HepG2 (cell line): ENCODE measurements around the gene SALL2. TPM values are rescaled to one million over a fixed set of nuclear protein-coding genes. Genes with fewer than 3 reads are reported as not detected.

Experiments
- AHR ChIP-seq: IDR thresholded peaks from 2 replicates; pipeline ENCODE4 v1.6.1; 2018; ENCODE audit warnings: missing genetic modification reagents, missing compliant biosample characterization
- BORCS8-MEF2B ChIP-seq: sonication (generic); formaldehyde crosslinking; IDR thresholded peaks from 2 replicates; pipeline ENCODE4 v1.8.0; 2022; ENCODE audit warnings: mild to moderate bottlenecking, missing genetic modification reagents
- CBFB ChIP-seq: sonication (generic); formaldehyde crosslinking; IDR thresholded peaks from 2 replicates; pipeline ENCODE4 v1.4.0; 2020; ENCODE audit warnings: missing genetic modification reagents
- CC2D1A ChIP-seq: sonication (generic); formaldehyde crosslinking; IDR thresholded peaks from 2 replicates; pipeline ENCODE4 v1.8.1; 2023; ENCODE audit warnings: mild to moderate bottlenecking, missing genetic modification reagents
- FOXA3 ChIP-seq: IDR thresholded peaks from 2 replicates; pipeline ENCODE4 v1.6.1; 2016; ENCODE audit warnings: missing genetic modification reagents, missing compliant biosample characterization
- FOXP1 ChIP-seq, 2 experiments: fragments of 450-650 bp in 1 of 2; IDR thresholded peaks; 2 replicates each; pipeline ENCODE4 v1.6.1; 2017 to 2018; ENCODE audit warnings: antibody characterized with exemption in 1 of 2
- MAFK ChIP-seq, 2 experiments: IDR thresholded peaks in 1 of 2; conservative IDR thresholded peaks in 1 of 2; 2 replicates each; pipeline ENCODE4 v1.6.1; 2011; ENCODE audit warnings: improper control_type of control experiment in 2 of 2, low read length in 2 of 2
- NFKBIZ ChIP-seq: IDR thresholded peaks from 2 replicates; pipeline ENCODE4 v1.6.1; 2018; ENCODE audit warnings: missing genetic modification reagents, missing compliant biosample characterization
- REL ChIP-seq: sonication (generic); formaldehyde crosslinking; conservative IDR thresholded peaks from 2 replicates; pipeline ENCODE4 v1.8.0; 2022; ENCODE audit warnings: mild to moderate bottlenecking, missing genetic modification reagents, moderate library complexity
- RELA ChIP-seq: sonication (generic); formaldehyde crosslinking; IDR thresholded peaks from 2 replicates; pipeline ENCODE4 v1.4.0; 2020; ENCODE audit warnings: missing genetic modification reagents
- SP4 ChIP-seq: sonication (generic); formaldehyde crosslinking; IDR thresholded peaks from 2 replicates; pipeline ENCODE4 v1.8.1; 2023; ENCODE audit warnings: mild to moderate bottlenecking, missing genetic modification reagents
- TEAD2 ChIP-seq: sonication (generic); formaldehyde crosslinking; IDR thresholded peaks from 2 replicates; pipeline ENCODE4 v1.9.0; 2021; ENCODE audit warnings: missing genetic modification reagents
- TP53 ChIP-seq: sonication (generic); formaldehyde crosslinking; conservative IDR thresholded peaks from 2 replicates; pipeline ENCODE4 v1.4.0; 2020; ENCODE audit warnings: missing genetic modification reagents
- U2AF2 ChIP-seq: fragments of 200-400 bp; formaldehyde crosslinking; IDR thresholded peaks from 2 replicates; pipeline ENCODE4 v1.6.1; 2017; ENCODE audit warnings: low read depth, mild to moderate bottlenecking, low read length
- ZBTB21 ChIP-seq: sonication (generic); formaldehyde crosslinking; IDR thresholded peaks from 2 replicates; pipeline ENCODE4 v1.4.0; 2020; ENCODE audit warnings: missing genetic modification reagents
- ZNF570 ChIP-seq: sonication (generic); formaldehyde crosslinking; IDR thresholded peaks from 2 replicates; pipeline ENCODE4 v1.4.0; 2020; ENCODE audit warnings: mild to moderate bottlenecking, missing genetic modification reagents, borderline replicate concordance
- ZSCAN30 ChIP-seq: sonication (generic); formaldehyde crosslinking; IDR thresholded peaks from 2 replicates; pipeline ENCODE4 v1.5.0; 2020; ENCODE audit warnings: mild to moderate bottlenecking, missing genetic modification reagents
- polyA plus RNA-seq, 8 experiments: library from polyadenylated mRNA; depleted of rRNA in 3 of 8; stranded (reverse) in 7 of 8; unstranded in 1 of 8; fragments of >200 nt; fragmentation: Illumina TruSeq in 4 of 8; extraction: Trizol in 4 of 8; gene quantifications; 2 replicates each; pipeline versions ENCODE4 v1.2.1 to v1.2.3, GENCODE V29; 2011 to 2016; ENCODE audit warnings: low read depth in 4 of 8, missing spikeins in 1 of 8, mixed read lengths in 1 of 8; ENCODE audit not compliant: insufficient read depth in 1 of 8
- total RNA-seq, 5 experiments: library from RNA; depleted of rRNA; stranded (reverse); fragments of >200 nt; fragmentation: Illumina TruSeq; extraction: Trizol; gene quantifications; 2 replicates each; pipeline ENCODE4 v1.2.3, GENCODE V29; 2016; ENCODE audit warnings: low read depth in 1 of 5
- TF ChIP-seq, protein P1 (sequence below): sonication (generic); formaldehyde crosslinking; IDR thresholded peaks from 2 replicates; pipeline ENCODE4 v1.4.0; 2020; ENCODE audit warnings: missing genetic modification reagents
- TF ChIP-seq, protein P2 (sequence below), 2 experiments: sonication (generic) in 1 of 2; formaldehyde crosslinking in 1 of 2; IDR thresholded peaks; 2 replicates each; pipeline versions ENCODE4 v1.4.0 to v1.6.1; 2016 to 2020; ENCODE audit warnings: borderline replicate concordance in 1 of 2, low read depth in 1 of 2, mild to moderate bottlenecking in 1 of 2, missing genetic modification reagents in 1 of 2
- TF ChIP-seq, protein P3 (sequence below): sonication (generic); formaldehyde crosslinking; conservative IDR thresholded peaks from 2 replicates; pipeline ENCODE4 v1.4.0; 2020; ENCODE audit warnings: missing genetic modification reagents
- TF ChIP-seq, protein P4 (sequence below): sonication (generic); formaldehyde crosslinking; IDR thresholded peaks from 2 replicates; pipeline ENCODE4 v1.4.0; 2020; ENCODE audit warnings: mild to moderate bottlenecking, missing genetic modification reagents

Gene SALL2
- total and polyA plus RNA-seq, 2 of the 13 experiments (the other 11 are each of a cell fraction or from before 2014, with no cell fraction given): 4.9 to 5.8 TPM

DNA sequence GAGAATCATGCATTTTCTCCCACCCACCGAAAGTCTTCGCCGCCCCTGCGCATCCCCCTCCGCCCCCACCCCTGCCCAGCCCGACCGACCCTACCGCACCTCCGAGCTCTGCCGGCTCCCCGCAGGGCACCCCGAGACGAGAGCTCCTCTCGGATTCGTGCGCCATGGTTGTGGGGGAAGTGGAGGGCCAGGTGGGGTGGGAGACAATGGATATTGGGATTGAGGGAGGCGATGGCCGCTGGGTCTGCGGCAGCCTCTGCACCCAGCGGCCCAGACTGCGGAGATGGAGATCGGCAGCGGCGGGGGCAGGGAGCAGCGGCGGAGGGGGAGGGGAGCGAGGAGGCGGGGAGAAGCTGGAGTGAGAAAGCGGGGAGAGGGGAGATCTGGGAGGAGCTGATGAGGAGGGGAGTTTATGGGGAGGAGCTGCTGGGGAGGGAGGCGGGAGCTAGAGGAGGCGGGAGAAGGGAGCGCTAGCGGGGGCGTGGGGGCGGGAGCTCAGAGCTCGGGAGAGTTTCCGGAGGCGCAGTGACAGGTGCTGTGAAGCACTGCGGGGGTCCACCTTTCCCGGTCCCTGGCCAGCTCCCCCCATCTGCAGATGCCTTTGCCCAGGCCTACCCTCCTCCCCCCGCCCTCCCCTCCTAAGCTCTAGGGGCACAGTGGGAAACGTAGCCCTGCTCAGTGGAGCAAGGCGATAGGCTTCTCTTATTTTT is at the start of gene SALL2 (continued):
- TF ChIP-seq FOXP1 (IDR thresholded peaks at IDR 0.05): no peak
- no peak for TF ChIP-seq FOXP1 (CRISPR knock-in tag; IDR thresholded peaks at IDR 0.05)
- TF ChIP-seq, protein P1, sequence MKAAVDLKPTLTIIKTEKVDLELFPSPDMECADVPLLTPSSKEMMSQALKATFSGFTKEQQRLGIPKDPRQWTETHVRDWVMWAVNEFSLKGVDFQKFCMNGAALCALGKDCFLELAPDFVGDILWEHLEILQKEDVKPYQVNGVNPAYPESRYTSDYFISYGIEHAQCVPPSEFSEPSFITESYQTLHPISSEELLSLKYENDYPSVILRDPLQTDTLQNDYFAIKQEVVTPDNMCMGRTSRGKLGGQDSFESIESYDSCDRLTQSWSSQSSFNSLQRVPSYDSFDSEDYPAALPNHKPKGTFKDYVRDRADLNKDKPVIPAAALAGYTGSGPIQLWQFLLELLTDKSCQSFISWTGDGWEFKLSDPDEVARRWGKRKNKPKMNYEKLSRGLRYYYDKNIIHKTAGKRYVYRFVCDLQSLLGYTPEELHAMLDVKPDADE (CRISPR knock-in tag): no peak
- no peak for TF ChIP-seq AHR (CRISPR knock-in tag)
- TF ChIP-seq REL: peak; percentile 73; the same call in 1 of the 2 replicates
- TF ChIP-seq ZNF570 (CRISPR knock-in tag): no peak
- no peak for TF ChIP-seq U2AF2
- TF ChIP-seq, protein P2, sequence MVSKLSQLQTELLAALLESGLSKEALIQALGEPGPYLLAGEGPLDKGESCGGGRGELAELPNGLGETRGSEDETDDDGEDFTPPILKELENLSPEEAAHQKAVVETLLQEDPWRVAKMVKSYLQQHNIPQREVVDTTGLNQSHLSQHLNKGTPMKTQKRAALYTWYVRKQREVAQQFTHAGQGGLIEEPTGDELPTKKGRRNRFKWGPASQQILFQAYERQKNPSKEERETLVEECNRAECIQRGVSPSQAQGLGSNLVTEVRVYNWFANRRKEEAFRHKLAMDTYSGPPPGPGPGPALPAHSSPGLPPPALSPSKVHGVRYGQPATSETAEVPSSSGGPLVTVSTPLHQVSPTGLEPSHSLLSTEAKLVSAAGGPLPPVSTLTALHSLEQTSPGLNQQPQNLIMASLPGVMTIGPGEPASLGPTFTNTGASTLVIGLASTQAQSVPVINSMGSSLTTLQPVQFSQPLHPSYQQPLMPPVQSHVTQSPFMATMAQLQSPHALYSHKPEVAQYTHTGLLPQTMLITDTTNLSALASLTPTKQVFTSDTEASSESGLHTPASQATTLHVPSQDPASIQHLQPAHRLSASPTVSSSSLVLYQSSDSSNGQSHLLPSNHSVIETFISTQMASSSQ (IDR thresholded peaks at IDR 0.05; ENCODE audit: low read depth): no peak
- TF ChIP-seq, protein P2 (CRISPR knock-in tag; IDR thresholded peaks at IDR 0.05; ENCODE audit: borderline replicate concordance): no peak; the same call in 1 of the 2 replicates
- TF ChIP-seq TP53 (CRISPR knock-in tag): no peak
- no peak for TF ChIP-seq TEAD2 (CRISPR knock-in tag)
- TF ChIP-seq RELA: no peak
- TF ChIP-seq, protein P3, sequence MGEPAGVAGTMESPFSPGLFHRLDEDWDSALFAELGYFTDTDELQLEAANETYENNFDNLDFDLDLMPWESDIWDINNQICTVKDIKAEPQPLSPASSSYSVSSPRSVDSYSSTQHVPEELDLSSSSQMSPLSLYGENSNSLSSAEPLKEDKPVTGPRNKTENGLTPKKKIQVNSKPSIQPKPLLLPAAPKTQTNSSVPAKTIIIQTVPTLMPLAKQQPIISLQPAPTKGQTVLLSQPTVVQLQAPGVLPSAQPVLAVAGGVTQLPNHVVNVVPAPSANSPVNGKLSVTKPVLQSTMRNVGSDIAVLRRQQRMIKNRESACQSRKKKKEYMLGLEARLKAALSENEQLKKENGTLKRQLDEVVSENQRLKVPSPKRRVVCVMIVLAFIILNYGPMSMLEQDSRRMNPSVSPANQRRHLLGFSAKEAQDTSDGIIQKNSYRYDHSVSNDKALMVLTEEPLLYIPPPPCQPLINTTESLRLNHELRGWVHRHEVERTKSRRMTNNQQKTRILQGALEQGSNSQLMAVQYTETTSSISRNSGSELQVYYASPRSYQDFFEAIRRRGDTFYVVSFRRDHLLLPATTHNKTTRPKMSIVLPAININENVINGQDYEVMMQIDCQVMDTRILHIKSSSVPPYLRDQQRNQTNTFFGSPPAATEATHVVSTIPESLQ: no peak
- TF ChIP-seq NFKBIZ (CRISPR knock-in tag): no peak
- no peak for TF ChIP-seq FOXA3 (CRISPR knock-in tag)
- no peak for TF ChIP-seq MAFK (conservative IDR thresholded peaks at IDR 0.05 in 1 of 2, IDR thresholded peaks at IDR 0.05 in 1 of 2; ENCODE audit: low read length in 2 of 2)
- no peak for TF ChIP-seq CC2D1A (CRISPR knock-in tag)
- TF ChIP-seq SP4: peak; percentile 59; the same call in 1 of the 2 replicates
- TF ChIP-seq ZSCAN30 (CRISPR knock-in tag): no peak
- TF ChIP-seq CBFB (CRISPR knock-in tag): no peak
- TF ChIP-seq, protein P4, sequence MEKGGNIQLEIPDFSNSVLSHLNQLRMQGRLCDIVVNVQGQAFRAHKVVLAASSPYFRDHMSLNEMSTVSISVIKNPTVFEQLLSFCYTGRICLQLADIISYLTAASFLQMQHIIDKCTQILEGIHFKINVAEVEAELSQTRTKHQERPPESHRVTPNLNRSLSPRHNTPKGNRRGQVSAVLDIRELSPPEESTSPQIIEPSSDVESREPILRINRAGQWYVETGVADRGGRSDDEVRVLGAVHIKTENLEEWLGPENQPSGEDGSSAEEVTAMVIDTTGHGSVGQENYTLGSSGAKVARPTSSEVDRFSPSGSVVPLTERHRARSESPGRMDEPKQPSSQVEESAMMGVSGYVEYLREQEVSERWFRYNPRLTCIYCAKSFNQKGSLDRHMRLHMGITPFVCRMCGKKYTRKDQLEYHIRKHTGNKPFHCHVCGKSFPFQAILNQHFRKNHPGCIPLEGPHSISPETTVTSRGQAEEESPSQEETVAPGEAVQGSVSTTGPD (CRISPR knock-in tag): no peak
- TF ChIP-seq BORCS8-MEF2B (CRISPR knock-in tag): peak; percentile 32; the same call in 1 of the 2 replicates
- no peak for TF ChIP-seq ZBTB21 (CRISPR knock-in tag)
